Measurements from ENCODE around the gene EID2. TPM values are rescaled to one million over a fixed set of nuclear protein-coding genes. Genes with fewer than 3 reads are reported as not detected.

The EID2 gene
- total RNA-seq, 1 experiment from 2014 or later = 17.5 TPM

DNA sequence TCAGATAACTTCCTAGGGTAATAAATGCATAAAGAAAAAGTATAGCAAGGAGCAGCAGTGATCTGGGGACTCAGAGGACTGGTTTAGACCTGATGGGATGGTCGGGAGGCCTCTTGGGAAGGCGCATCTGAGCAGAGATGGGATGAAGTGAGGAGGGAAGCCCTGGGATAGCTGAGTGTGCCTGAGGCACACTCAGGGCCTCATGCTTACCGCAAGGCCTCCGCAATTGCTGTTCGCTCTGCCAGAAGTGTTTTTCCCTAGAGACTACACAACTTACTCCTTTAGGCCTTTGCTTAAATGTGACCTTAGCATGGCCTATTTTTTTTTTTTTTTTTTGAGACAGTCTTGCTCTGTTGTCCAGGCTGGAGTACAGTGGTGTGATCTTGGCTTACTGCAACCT, 45.3 kb downstream of the EID2 start:
- CTCF ChIA-PET = interaction anchor here (0.6 kb wide), 1 partner anchor 805 kb away, joined by 4 read pairs; no protein-coding TSS in a partner anchor
- H3K36me3 Mint-ChIP-seq (ENCODE audit: insufficient read depth, unreplicated experiment) = peaks cover 15% of the 10 kb centered on the region
- H3K9me3 Mint-ChIP-seq (ENCODE audit: low read depth, unreplicated experiment) = no peaks in the 10 kb centered on the region
- H3K27ac Mint-ChIP-seq (ENCODE audit: unreplicated experiment) = no peak overlapping the region
- no peak for DNase-seq
- TF ChIP-seq, protein P1, sequence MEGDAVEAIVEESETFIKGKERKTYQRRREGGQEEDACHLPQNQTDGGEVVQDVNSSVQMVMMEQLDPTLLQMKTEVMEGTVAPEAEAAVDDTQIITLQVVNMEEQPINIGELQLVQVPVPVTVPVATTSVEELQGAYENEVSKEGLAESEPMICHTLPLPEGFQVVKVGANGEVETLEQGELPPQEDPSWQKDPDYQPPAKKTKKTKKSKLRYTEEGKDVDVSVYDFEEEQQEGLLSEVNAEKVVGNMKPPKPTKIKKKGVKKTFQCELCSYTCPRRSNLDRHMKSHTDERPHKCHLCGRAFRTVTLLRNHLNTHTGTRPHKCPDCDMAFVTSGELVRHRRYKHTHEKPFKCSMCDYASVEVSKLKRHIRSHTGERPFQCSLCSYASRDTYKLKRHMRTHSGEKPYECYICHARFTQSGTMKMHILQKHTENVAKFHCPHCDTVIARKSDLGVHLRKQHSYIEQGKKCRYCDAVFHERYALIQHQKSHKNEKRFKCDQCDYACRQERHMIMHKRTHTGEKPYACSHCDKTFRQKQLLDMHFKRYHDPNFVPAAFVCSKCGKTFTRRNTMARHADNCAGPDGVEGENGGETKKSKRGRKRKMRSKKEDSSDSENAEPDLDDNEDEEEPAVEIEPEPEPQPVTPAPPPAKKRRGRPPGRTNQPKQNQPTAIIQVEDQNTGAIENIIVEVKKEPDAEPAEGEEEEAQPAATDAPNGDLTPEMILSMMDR (IDR thresholded peaks at IDR 0.05; ENCODE audit: unreplicated experiment) = no peak
- intact Hi-C loops (cut with micrococcal nuclease; ENCODE audit: unreplicated experiment) = loop anchor here (5.0 kb wide), 1 partner anchor 38 kb away; the partner anchor contains the start of gene EID2B
- H3K27me3 Mint-ChIP-seq (ENCODE audit: unreplicated experiment) = peaks cover 43% of the 10 kb centered on the region
- BruUV-seq (replicated peaks) = no TSS peak
- H3K4me3 Mint-ChIP-seq (ENCODE audit: low read depth, unreplicated experiment) = no peak overlapping the region
- peaks cover 17% of the 10 kb centered on the region for H3K4me1 Mint-ChIP-seq (ENCODE audit: low read depth, unreplicated experiment)

DNA sequence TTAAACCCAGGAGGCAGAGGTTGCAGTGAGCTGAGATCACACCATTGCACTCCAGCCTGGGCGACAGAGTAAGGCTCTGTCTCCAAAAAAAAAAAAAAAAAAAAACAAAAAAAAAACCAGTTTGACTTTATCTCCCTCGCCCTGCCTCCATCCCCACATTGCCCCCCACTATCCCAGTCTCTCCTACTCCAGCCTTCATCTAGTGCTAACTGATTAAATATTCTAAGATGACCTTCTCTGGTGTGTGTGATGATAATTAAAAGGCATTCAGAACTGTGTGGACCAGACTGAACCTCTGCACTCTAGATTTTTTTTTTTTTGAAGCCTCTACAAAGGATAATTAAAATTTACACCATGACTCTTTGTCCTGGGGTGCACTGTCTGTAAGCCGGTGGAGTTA, 47.2 kb downstream of the EID2 start:
- H3K4me3 Mint-ChIP-seq (ENCODE audit: low read depth, unreplicated experiment) = no peak overlapping the region
- H3K9me3 Mint-ChIP-seq (ENCODE audit: low read depth, unreplicated experiment) = no peaks in the 10 kb centered on the region
- TF ChIP-seq, protein P1 (IDR thresholded peaks at IDR 0.05; ENCODE audit: unreplicated experiment) = no peak
- no peak overlapping the region for H3K27ac Mint-ChIP-seq (ENCODE audit: unreplicated experiment)
- H3K27me3 Mint-ChIP-seq (ENCODE audit: unreplicated experiment) = peaks cover 24% of the 10 kb centered on the region
- DNase-seq = no peak
- intact Hi-C loops (cut with micrococcal nuclease; ENCODE audit: unreplicated experiment) = no loop called here
- H3K4me1 Mint-ChIP-seq (ENCODE audit: low read depth, unreplicated experiment) = peaks cover 1% of the 10 kb centered on the region
- H3K36me3 Mint-ChIP-seq (ENCODE audit: insufficient read depth, unreplicated experiment) = peaks cover 32% of the 10 kb centered on the region
- CTCF ChIA-PET = no interaction called here
- no TSS peak for BruUV-seq (replicated peaks)

- peaks cover 37% of the 10 kb centered on the region for H3K36me3 Mint-ChIP-seq (ENCODE audit: insufficient read depth, unreplicated experiment)
- peaks cover 19% of the 10 kb centered on the region for H3K27me3 Mint-ChIP-seq (ENCODE audit: unreplicated experiment)
- CTCF ChIA-PET = interaction anchor here (0.6 kb wide), 2 partner anchors 114 to 886 kb away, joined by 3 to 4 read pairs; no protein-coding TSS in a partner anchor
- intact Hi-C loops (cut with micrococcal nuclease; ENCODE audit: unreplicated experiment) = no loop called here
- no peak overlapping the region for H3K4me3 Mint-ChIP-seq (ENCODE audit: low read depth, unreplicated experiment)
- TF ChIP-seq, protein P1 (IDR thresholded peaks at IDR 0.05; ENCODE audit: unreplicated experiment) = no peak
- no peaks in the 10 kb centered on the region for H3K4me1 Mint-ChIP-seq (ENCODE audit: low read depth, unreplicated experiment)
- BruUV-seq (replicated peaks) = TSS peak; percentile 12
- no peak overlapping the region for H3K27ac Mint-ChIP-seq (ENCODE audit: unreplicated experiment)
- H3K9me3 Mint-ChIP-seq (ENCODE audit: low read depth, unreplicated experiment) = no peaks in the 10 kb centered on the region
- no peak for DNase-seq
These were observed 47.7 kb downstream of the EID2 start for GRCh38 chr19:39492225-39492624.

GRCh38 chr19:39489756-39490155, 50.2 kb downstream of the EID2 start:
- H3K36me3 Mint-ChIP-seq (ENCODE audit: insufficient read depth, unreplicated experiment) = peaks cover 48% of the 10 kb centered on the region
- no peak for DNase-seq
- no TSS peak for BruUV-seq (replicated peaks)
- TF ChIP-seq, protein P1 (IDR thresholded peaks at IDR 0.05; ENCODE audit: unreplicated experiment) = no peak
- CTCF ChIA-PET = no interaction called here
- H3K9me3 Mint-ChIP-seq (ENCODE audit: low read depth, unreplicated experiment) = no peaks in the 10 kb centered on the region
- H3K27ac Mint-ChIP-seq (ENCODE audit: unreplicated experiment) = no peak overlapping the region
- H3K4me1 Mint-ChIP-seq (ENCODE audit: low read depth, unreplicated experiment) = no peaks in the 10 kb centered on the region
- H3K27me3 Mint-ChIP-seq (ENCODE audit: unreplicated experiment) = no peaks in the 10 kb centered on the region
- intact Hi-C loops (cut with micrococcal nuclease; ENCODE audit: unreplicated experiment) = no loop called here
- no peak overlapping the region for H3K4me3 Mint-ChIP-seq (ENCODE audit: low read depth, unreplicated experiment)

Other genes with a start within 250 kb of the EID2 start
- 1.0 and 1.1 TPM in 2 replicates for gene IFNL1, start 243.8 kb downstream of the EID2 start, total RNA-seq (2022)
- gene LRFN1, start 219.3 kb downstream of the EID2 start, total RNA-seq (2022) = 4.0 and 5.6 TPM in 2 replicates
- gene GMFG, start 204.1 kb downstream of the EID2 start, total RNA-seq (2022) = not detected in 2 replicates
- gene SAMD4B, start 197.7 kb downstream of the EID2 start, total RNA-seq (2022) = 214 and 237 TPM in 2 replicates
- gene PAF1, start 149.1 kb downstream of the EID2 start, total RNA-seq (2022) = 64.3 and 72.7 TPM in 2 replicates
- 56.8 and 66.6 TPM in 2 replicates for gene MED29, start 148.8 kb downstream of the EID2 start, total RNA-seq (2022)
- 70.8 and 107 TPM in 2 replicates for gene ZFP36, start 133.3 kb downstream of the EID2 start, total RNA-seq (2022)
- gene PLEKHG2, start 127.5 kb downstream of the EID2 start, total RNA-seq (2022) = 64.1 and 65.3 TPM in 2 replicates
- gene RPS16, start 104.2 kb downstream of the EID2 start, total RNA-seq (2022) = 1,912 and 1,929 TPM in 2 replicates
- 158 and 189 TPM in 2 replicates for gene SUPT5H, start 94.6 kb downstream of the EID2 start, total RNA-seq (2022)
- 110 and 116 TPM in 2 replicates for gene TIMM50, start 59.3 kb downstream of the EID2 start, total RNA-seq (2022)
- gene DLL3, start 41.2 kb downstream of the EID2 start, total RNA-seq (2022) = 0.19 and 0.42 TPM in 2 replicates
- not detected in 2 replicates for gene SELENOV, start 25.0 kb downstream of the EID2 start, total RNA-seq (2022)
- gene EID2B, start 7.3 kb downstream of the EID2 start, total RNA-seq (2022) = 2.4 and 3.3 TPM in 2 replicates
- gene LGALS13, start 62.4 kb upstream of the EID2 start, total RNA-seq (2022) = not detected in 2 replicates
- gene LGALS16, start 115.8 kb upstream of the EID2 start, total RNA-seq (2022) = not detected in 2 replicates
- not detected in 2 replicates for gene LGALS14, start 164.3 kb upstream of the EID2 start, total RNA-seq (2022)
- gene CLC, start 197.9 kb upstream of the EID2 start, total RNA-seq (2022) = not detected in 2 replicates
- gene LEUTX, start 238.7 kb upstream of the EID2 start, total RNA-seq (2022) = not detected in 2 replicates